ENCODE measurements around the gene DHX15. TPM values are rescaled to one million over a fixed set of nuclear protein-coding genes. Genes with fewer than 3 reads are reported as not detected.

The DHX15 gene
- total RNA-seq, 1 donor from 2014 or later = 77.4 TPM

GRCh38 chr4:24568425-24568824 lies 15.9 kb downstream of the DHX15 start:
- Mint-ChIP-seq H3K4me3 (ENCODE audit: unreplicated experiment) (no peak overlapping the region), H3K27ac (ENCODE audit: unreplicated experiment) (no peak overlapping the region), H3K36me3 (ENCODE audit: low read depth) (peaks cover 20% of the 10 kb centered on the region), H3K4me1 (ENCODE audit: low read depth) (peaks cover 44% of the 10 kb centered on the region), H3K9me3 (ENCODE audit: low read depth) (no peaks in the 10 kb centered on the region), H3K27me3 (ENCODE audit: low read depth) (no peaks in the 10 kb centered on the region)
- no peak for TF ChIP-seq CTCF (IDR thresholded peaks at IDR 0.05)
- no peak for DNase-seq (ENCODE audit: low spot score)

- no peak for TF ChIP-seq CTCF (IDR thresholded peaks at IDR 0.05)
- Mint-ChIP-seq H3K9me3 (ENCODE audit: low read depth) (peaks cover 3% of the 10 kb centered on the region), H3K4me1 (ENCODE audit: low read depth) (peaks cover 51% of the 10 kb centered on the region), H3K27me3 (ENCODE audit: low read depth) (no peaks in the 10 kb centered on the region), H3K4me3 (ENCODE audit: unreplicated experiment) (no peak overlapping the region), H3K36me3 (ENCODE audit: low read depth) (peaks cover 15% of the 10 kb centered on the region), H3K27ac (ENCODE audit: unreplicated experiment) (peak overlapping the region; percentile 51)
- DNase-seq (ENCODE audit: low spot score) = no peak
Measured at GRCh38 chr4:24565054-24565453, 19.3 kb downstream of the DHX15 start.

DNA sequence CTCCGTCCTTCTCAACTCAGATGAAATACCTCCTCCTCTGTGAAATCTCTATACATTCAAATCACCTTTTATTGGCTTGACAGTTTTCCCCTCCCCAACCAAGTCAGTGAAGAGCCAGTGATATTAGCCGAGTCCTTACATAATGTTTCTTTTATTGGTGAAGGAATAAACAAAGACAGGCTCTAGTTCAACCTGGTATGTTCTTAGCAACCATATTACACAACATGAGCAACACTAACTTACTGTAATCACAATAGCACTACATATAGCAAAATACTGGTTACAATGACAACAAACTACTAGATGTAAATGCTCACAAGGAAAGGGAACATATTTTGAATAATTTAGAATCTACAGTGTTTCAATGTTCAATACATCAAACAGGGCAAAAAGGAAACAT lies 19.9 kb downstream of the DHX15 start:
- Mint-ChIP-seq H3K27ac (ENCODE audit: unreplicated experiment) (peak overlapping the region; percentile 38), H3K4me3 (ENCODE audit: unreplicated experiment) (no peak overlapping the region), H3K27me3 (ENCODE audit: low read depth) (no peaks in the 10 kb centered on the region), H3K9me3 (ENCODE audit: low read depth) (peaks cover 3% of the 10 kb centered on the region), H3K4me1 (ENCODE audit: low read depth) (peaks cover 50% of the 10 kb centered on the region), H3K36me3 (ENCODE audit: low read depth) (peaks cover 13% of the 10 kb centered on the region)
- no peak for DNase-seq (ENCODE audit: low spot score)
- TF ChIP-seq CTCF (IDR thresholded peaks at IDR 0.05) = no peak

GRCh38 chr4:24561438-24562139 lies 22.8 kb downstream of the DHX15 start:
- H3K4me1 Mint-ChIP-seq (ENCODE audit: low read depth) = peaks cover 67% of the 10 kb centered on the region
- DNase-seq (ENCODE audit: low spot score) = no peak

GRCh38 chr4:24560868-24561368 lies 23.4 kb downstream of the DHX15 start:
- DNase-seq (ENCODE audit: low spot score) = no peak

More at GRCh38 chr4:24561438-24562139, 22.8 kb downstream of the DHX15 start:
- Mint-ChIP-seq H3K36me3 (ENCODE audit: low read depth) (peaks cover 7% of the 10 kb centered on the region), H3K4me3 (ENCODE audit: unreplicated experiment) (no peak overlapping the region), H3K9me3 (ENCODE audit: low read depth) (peaks cover 3% of the 10 kb centered on the region), H3K27me3 (ENCODE audit: low read depth) (no peaks in the 10 kb centered on the region), H3K27ac (ENCODE audit: unreplicated experiment) (peak overlapping the region; percentile 36)
- no peak for TF ChIP-seq CTCF (IDR thresholded peaks at IDR 0.05)

More at GRCh38 chr4:24560868-24561368, 23.4 kb downstream of the DHX15 start:
- TF ChIP-seq CTCF (IDR thresholded peaks at IDR 0.05) = no peak
- peaks cover 7% of the 10 kb centered on the region for H3K36me3 Mint-ChIP-seq (ENCODE audit: low read depth)
- no peak overlapping the region for H3K4me3 Mint-ChIP-seq (ENCODE audit: unreplicated experiment)
- no peaks in the 10 kb centered on the region for H3K27me3 Mint-ChIP-seq (ENCODE audit: low read depth)
- peaks cover 3% of the 10 kb centered on the region for H3K9me3 Mint-ChIP-seq (ENCODE audit: low read depth)
- H3K4me1 Mint-ChIP-seq (ENCODE audit: low read depth) = peaks cover 72% of the 10 kb centered on the region
- no peak overlapping the region for H3K27ac Mint-ChIP-seq (ENCODE audit: unreplicated experiment)

All from chondrocyte (in vitro differentiated cells).